ENCODE measurements around the gene LRP8. TPM values are rescaled to one million over a fixed set of nuclear protein-coding genes. Genes with fewer than 3 reads are reported as not detected.

Gene LRP8
- total RNA-seq, 1 experiment from 2014 or later = 69.5 TPM

- TF ChIP-seq AR (CRISPR knock-in tag; IDR thresholded peaks at IDR 0.05) (no peak), MYBL2 (CRISPR knock-in tag; IDR thresholded peaks at IDR 0.05) (no peak), CREB1 (CRISPR knock-in tag; IDR thresholded peaks at IDR 0.05) (no peak), USF2 (CRISPR knock-in tag; IDR thresholded peaks at IDR 0.05) (no peak), ZSCAN18 (CRISPR knock-in tag; IDR thresholded peaks at IDR 0.05) (no peak), ZNF232 (CRISPR knock-in tag; IDR thresholded peaks at IDR 0.05) (no peak), MAX (CRISPR knock-in tag; IDR thresholded peaks at IDR 0.05) (no peak)
Measured at GRCh38 chr1:53219711-53220110, 108.2 kb downstream of the LRP8 start (continued).

- Mint-ChIP-seq H3K4me1 (peaks cover 13% of the 10 kb centered on the region), H3K27me3 (ENCODE audit: low read depth) (peaks cover 5% of the 10 kb centered on the region; the same call in 1 of the 2 replicates), H3K4me3 (no peak overlapping the region), H3K9me3 (no peaks in the 10 kb centered on the region), H3K27ac (no peak overlapping the region), H3K36me3 (peaks cover 15% of the 10 kb centered on the region)
- DNase-seq (ENCODE audit: low spot score) = no peak
- CTCF ChIA-PET = no interaction called here
- POLR2A ChIA-PET = no interaction called here
- TF ChIP-seq PREB (CRISPR knock-in tag; IDR thresholded peaks at IDR 0.05; ENCODE audit: borderline replicate concordance) (no peak), SOX15 (CRISPR knock-in tag; IDR thresholded peaks at IDR 0.05) (no peak), E2F1 (CRISPR knock-in tag; IDR thresholded peaks at IDR 0.05) (no peak), CREB1 (CRISPR knock-in tag; IDR thresholded peaks at IDR 0.05) (no peak), NR1H2 (CRISPR knock-in tag; IDR thresholded peaks at IDR 0.05) (no peak), CTCF (IDR thresholded peaks at IDR 0.05) (no peak), ZNF121 (CRISPR knock-in tag; IDR thresholded peaks at IDR 0.05) (no peak)
- ATAC-seq = no peak
Measured at GRCh38 chr1:53218201-53218600, 109.7 kb downstream of the LRP8 start.

- CTCF ChIA-PET = no interaction called here
- no peak overlapping the region for H3K4me3 Mint-ChIP-seq
- H3K27me3 Mint-ChIP-seq (ENCODE audit: low read depth) = no peaks in the 10 kb centered on the region
- no peak overlapping the region for H3K27ac Mint-ChIP-seq
- DNase-seq (ENCODE audit: low spot score) (no peak), ATAC-seq (no peak)
- TF ChIP-seq ARID4B (CRISPR knock-in tag; IDR thresholded peaks at IDR 0.05; ENCODE audit: borderline replicate concordance) (no peak), ZNF317 (CRISPR knock-in tag; IDR thresholded peaks at IDR 0.05; ENCODE audit: borderline replicate concordance, low read depth) (no peak), ZNF396 (CRISPR knock-in tag; IDR thresholded peaks at IDR 0.05; ENCODE audit: borderline replicate concordance) (no peak), GTF2I (CRISPR knock-in tag; conservative IDR thresholded peaks at IDR 0.05) (no peak), ZNF121 (CRISPR knock-in tag; IDR thresholded peaks at IDR 0.05) (no peak)
- peaks cover 3% of the 10 kb centered on the region for H3K4me1 Mint-ChIP-seq
- peaks cover 31% of the 10 kb centered on the region for H3K36me3 Mint-ChIP-seq
- H3K9me3 Mint-ChIP-seq = no peaks in the 10 kb centered on the region
- POLR2A ChIA-PET = no interaction called here
Measured at GRCh38 chr1:53214376-53214940, 113.4 kb downstream of the LRP8 start.
